H1 (cell line): Measurements from ENCODE around the gene ELAVL2. TPM values are rescaled to one million over a fixed set of nuclear protein-coding genes. Genes with fewer than 3 reads are reported as not detected.

Experiments used
- CTCF ChIA-PET: fragments of 300-600 bp; sonication (Branson Sonifier 250); formaldehyde crosslinking; loops from one replicate; lab custom pipeline; 2021; ENCODE audit not compliant: partially characterized antibody; lab: Charles Lee
- POLR2A ChIA-PET: fragments of 300-600 bp; sonication (Branson Sonifier 250); formaldehyde crosslinking; loops from one replicate; lab custom pipeline; 2021; ENCODE audit warnings: inconsistent platforms; ENCODE audit not compliant: partially characterized antibody; lab: Charles Lee
- DNase-seq, 2 experiments: peaks; one replicate each; pipeline versions ENCODE4 v3.0.0 to v3.0.0-alpha.2; 2010 to 2022; ENCODE audit warnings: low spot score in 2 of 2, low read depth in 1 of 2, mixed read lengths in 1 of 2
- FAIRE-seq: peaks from 2 replicates; lab custom pipeline; 2011; peaks lifted over from hg19 to GRCh38; lab: Jason Lieb, UNC
- H2AFZ ChIP-seq: 2 replicates; pipeline ENCODE4 v1.8.1; 2012; ENCODE audit warnings: low read length, inconsistent platforms
- H2AK5ac ChIP-seq: 2 replicates; pipeline ENCODE4 v1.6.1; 2013; ENCODE audit warnings: low read depth, low read length
- H2BK120ac ChIP-seq: replicated peaks from 2 replicates; pipeline ENCODE3; 2013; ENCODE audit warnings: low read depth, low read length, inconsistent platforms
- H2BK12ac ChIP-seq: 2 replicates; pipeline ENCODE4 v1.6.1; 2013; ENCODE audit warnings: low read depth, low read length
- H2BK15ac ChIP-seq: 2 replicates; pipeline ENCODE4 v1.6.1; 2013; ENCODE audit warnings: low read length
- H2BK20ac ChIP-seq: 2 replicates; pipeline ENCODE4 v1.6.1; 2013; ENCODE audit warnings: low read length
- H2BK5ac ChIP-seq: 2 replicates; pipeline ENCODE4 v1.6.1; 2013; ENCODE audit warnings: low read depth, low read length
- H3K14ac ChIP-seq: 2 replicates; pipeline ENCODE4 v1.6.1; 2013; ENCODE audit warnings: inconsistent platforms; ENCODE audit not compliant: insufficient read length
- H3K18ac ChIP-seq: 2 replicates; pipeline ENCODE4 v1.6.1; 2013; ENCODE audit warnings: low read length; ENCODE audit errors: extremely low read depth
- H3K23ac ChIP-seq: 2 replicates; pipeline ENCODE4 v1.6.1; 2013; ENCODE audit warnings: inconsistent platforms; ENCODE audit not compliant: insufficient read length
- H3K23me2 ChIP-seq: 2 replicates; pipeline ENCODE4 v1.6.1; 2013; ENCODE audit warnings: low read depth, low read length
- H3K27ac ChIP-seq: 2 replicates; pipeline ENCODE4 v1.6.1; 2011; ENCODE audit warnings: low read depth, low read length, inconsistent platforms
- H3K27me3 ChIP-seq, 4 experiments: replicated peaks in 1 of 4; 1 replicate in 1 of 4; 2 replicates in 3 of 4; pipeline versions ENCODE4 v1.6.1 to v1.8.1; 2011 to 2013; ENCODE audit warnings: low read length in 3 of 4, mild to moderate bottlenecking in 3 of 4, inconsistent platforms in 2 of 4, mixed read lengths in 2 of 4, moderate library complexity in 1 of 4; ENCODE audit not compliant: control insufficient read depth in 3 of 4, insufficient read depth in 3 of 4; ENCODE audit errors: extremely low read depth in 1 of 4
- H3K36me3 ChIP-seq, 4 experiments: 2 replicates each; pipeline versions ENCODE4 v1.6.1 to v1.8.1; 2011 to 2013; ENCODE audit warnings: mild to moderate bottlenecking in 4 of 4, low read length in 3 of 4, moderate library complexity in 2 of 4, control low read depth in 1 of 4, inconsistent platforms in 1 of 4; ENCODE audit not compliant: insufficient read depth in 4 of 4, control insufficient read depth in 2 of 4
- H3K4ac ChIP-seq: replicated peaks from 2 replicates; pipeline ENCODE3; 2013; ENCODE audit warnings: low read length, low read depth, mixed read lengths, inconsistent platforms; ENCODE audit not compliant: insufficient read length
- H3K4me1 ChIP-seq, 4 experiments: replicated peaks in 1 of 4; 1 replicate in 1 of 4; 2 replicates in 3 of 4; pipeline versions ENCODE4 v1.6.1 to v1.8.1; 2011 to 2013; ENCODE audit warnings: low read length in 3 of 4, inconsistent platforms in 2 of 4, mixed read lengths in 1 of 4; ENCODE audit not compliant: insufficient read depth in 4 of 4, control insufficient read depth in 3 of 4
- H3K4me2 ChIP-seq, 2 experiments: 2 replicates each; pipeline versions ENCODE4 v1.6.1 to v1.8.1; 2011 to 2013; ENCODE audit warnings: low read depth in 2 of 2, low read length in 2 of 2, control low read depth in 1 of 2, inconsistent platforms in 1 of 2, mild to moderate bottlenecking in 1 of 2; ENCODE audit not compliant: insufficient read depth in 1 of 2
- H3K4me3 ChIP-seq, 4 experiments: fragments of 200-600, 300-600 bp in 1 of 4; sonication (generic), shearing (Covaris generic), sonication (Bioruptor Twin) in 1 of 4; 2 replicates each; pipeline versions ENCODE4 v1.5.1 to v1.8.1; 2011 to 2016; ENCODE audit warnings: low read length in 4 of 4, low read depth in 3 of 4, control low read depth in 2 of 4, inconsistent platforms in 2 of 4, mild to moderate bottlenecking in 2 of 4, mixed read lengths in 1 of 4, moderate library complexity in 1 of 4; ENCODE audit not compliant: insufficient read depth in 2 of 4; ENCODE audit errors: extremely low read depth in 1 of 4
- H3K56ac ChIP-seq: replicated peaks from 2 replicates; pipeline ENCODE3; 2013; ENCODE audit warnings: low read depth, mild to moderate bottlenecking, mixed read lengths, low read length, inconsistent platforms; ENCODE audit not compliant: insufficient read length
- H3K79me1 ChIP-seq: 2 replicates; pipeline ENCODE4 v1.6.1; 2013; ENCODE audit warnings: low read depth, low read length, control low read depth
- H3K79me2 ChIP-seq, 2 experiments: 2 replicates each; pipeline versions ENCODE4 v1.6.1 to v1.8.1; 2012 to 2013; ENCODE audit warnings: low read length in 2 of 2, mild to moderate bottlenecking in 2 of 2, inconsistent platforms in 1 of 2; ENCODE audit not compliant: insufficient read depth in 2 of 2, control insufficient read depth in 1 of 2
- H3K9ac ChIP-seq, 4 experiments: replicated peaks in 1 of 4; 1 replicate in 1 of 4; 2 replicates in 3 of 4; pipeline versions ENCODE4 v1.6.1 to v1.8.1; 2011 to 2013; ENCODE audit warnings: low read depth in 3 of 4, low read length in 3 of 4, control low read depth in 2 of 4, mild to moderate bottlenecking in 2 of 4, moderate library complexity in 2 of 4, inconsistent platforms in 1 of 4; ENCODE audit errors: extremely low read depth in 1 of 4
- H3K9me3 ChIP-seq, 2 experiments: 2 replicates each; pipeline versions ENCODE4 v1.6.1 to v1.8.1; 2012 to 2013; ENCODE audit warnings: mild to moderate bottlenecking in 2 of 2, moderate library complexity in 2 of 2, control low read depth in 1 of 2, inconsistent platforms in 1 of 2, low read depth in 1 of 2, low read length in 1 of 2, mixed read lengths in 1 of 2; ENCODE audit not compliant: insufficient read depth in 2 of 2
- H4K20me1 ChIP-seq, 2 experiments: replicated peaks in 1 of 2; 2 replicates each; pipeline versions ENCODE3 to v1.8.1; 2011 to 2013; ENCODE audit warnings: inconsistent platforms in 2 of 2, low read length in 2 of 2, mild to moderate bottlenecking in 1 of 2; ENCODE audit not compliant: insufficient read depth in 2 of 2, control insufficient read depth in 1 of 2
- H4K5ac ChIP-seq: 2 replicates; pipeline ENCODE4 v1.6.1; 2013; ENCODE audit warnings: low read length, low read depth, mixed read lengths, inconsistent platforms; ENCODE audit not compliant: insufficient read length
- H4K8ac ChIP-seq: 2 replicates; pipeline ENCODE4 v1.8.0; 2013; ENCODE audit warnings: mild to moderate bottlenecking, moderate library complexity, low read length, inconsistent platforms; ENCODE audit not compliant: insufficient read depth; ENCODE audit errors: extremely low read depth
- H4K91ac ChIP-seq: replicated peaks from 2 replicates; pipeline ENCODE3; 2013; ENCODE audit warnings: low read length, mixed read lengths, inconsistent platforms; ENCODE audit not compliant: insufficient read length
- ASH2L ChIP-seq: fragments of 200-600, 300-600 bp; sonication (generic); IDR thresholded peaks from one replicate; pipeline ENCODE4 v1.7.1; 2017; ENCODE audit warnings: low read length
- E2F6 ChIP-seq: IDR thresholded peaks from 2 replicates; pipeline ENCODE4 v1.6.1; 2012; ENCODE audit warnings: inconsistent platforms
- EP300 ChIP-seq, 2 experiments: IDR thresholded peaks; 1 replicate in 1 of 2; 2 replicates in 1 of 2; pipeline ENCODE4 v1.6.1; 2011 to 2012; ENCODE audit warnings: low read depth in 2 of 2, low read length in 2 of 2, mild to moderate bottlenecking in 2 of 2, borderline replicate concordance in 1 of 2, inconsistent platforms in 1 of 2, moderate library complexity in 1 of 2
- FOSL1 ChIP-seq: IDR thresholded peaks from 2 replicates; pipeline ENCODE4 v1.6.1; 2011; ENCODE audit warnings: mild to moderate bottlenecking, low read depth, low read length, moderate library complexity; ENCODE audit not compliant: insufficient read depth
- KDM1A ChIP-seq: fragments of 200-600, 300-600 bp; sonication (generic); IDR thresholded peaks from 2 replicates; pipeline ENCODE4 v1.7.1; 2016; ENCODE audit warnings: mild to moderate bottlenecking, low read length, borderline replicate concordance
- MAX ChIP-seq: IDR thresholded peaks from 2 replicates; pipeline ENCODE4 v1.6.1; 2012; ENCODE audit warnings: inconsistent platforms
- POLR2A ChIP-seq, 2 experiments: IDR thresholded peaks; 1 replicate in 1 of 2; 2 replicates in 1 of 2; pipeline ENCODE4 v1.6.1; 2011; ENCODE audit warnings: low read depth in 2 of 2, low read length in 2 of 2, mild to moderate bottlenecking in 2 of 2; ENCODE audit errors: control extremely low read depth in 1 of 2
- POU5F1 ChIP-seq: IDR thresholded peaks from 2 replicates; pipeline ENCODE4 v1.6.1; 2011; ENCODE audit warnings: low read depth, mild to moderate bottlenecking, low read length, moderate library complexity
- RBBP5 ChIP-seq: IDR thresholded peaks from 2 replicates; pipeline ENCODE4 v1.7.1; 2012; ENCODE audit warnings: low read depth, mild to moderate bottlenecking, inconsistent platforms, low read length, moderate library complexity, borderline replicate concordance
- RXRA ChIP-seq: IDR thresholded peaks from 2 replicates; pipeline ENCODE4 v1.6.1; 2011; ENCODE audit warnings: low read depth, mild to moderate bottlenecking, low read length, moderate library complexity; ENCODE audit not compliant: insufficient read depth
- SIN3A ChIP-seq, 2 experiments: IDR thresholded peaks in 1 of 2; conservative IDR thresholded peaks in 1 of 2; 2 replicates each; pipeline ENCODE4 v1.6.1; 2011 to 2012; ENCODE audit warnings: low read length in 2 of 2, improper control_type of control experiment in 1 of 2, low read depth in 1 of 2, mild to moderate bottlenecking in 1 of 2
- TAF7 ChIP-seq: optimal IDR thresholded peaks from 2 replicates; pipeline ENCODE3; 2011; ENCODE audit warnings: low read depth, mild to moderate bottlenecking, inconsistent platforms, low read length, moderate library complexity, borderline replicate concordance
- TBP ChIP-seq: IDR thresholded peaks from 2 replicates; pipeline ENCODE4 v1.6.1; 2011; ENCODE audit warnings: low read depth, low read length, improper control_type of control experiment
- WGBS, 2 experiments: shearing (Covaris generic) in 1 of 2; methylation state at CpG; one replicate each; pipeline versions ENCODE4 v1.1.6 to v1.1.7; 2013 to 2015; ENCODE audit warnings: low lambda C conversion rate in 2 of 2, mixed read lengths in 2 of 2, inconsistent platforms in 1 of 2, low coverage in 1 of 2, missing lambda C conversion rate in 1 of 2; ENCODE audit not compliant: insufficient replicate concordance in 2 of 2, insufficient coverage in 1 of 2, insufficient read length in 1 of 2; ENCODE audit errors: extremely low coverage in 1 of 2, missing lambda C conversion rate in 1 of 2; 5-methylcytosine and 5-hydroxymethylcytosine counted together
- polyA plus RNA-seq, 7 experiments: library from polyadenylated mRNA; depleted of rRNA in 3 of 7; stranded (reverse) in 5 of 7; unstranded in 2 of 7; fragments of >200 nt in 5 of 7; fragments of 200-250 nt in 2 of 7; gene quantifications; 1 replicate in 5 of 7; 2 replicates in 1 of 7; 4 replicates in 1 of 7; pipeline versions ENCODE4 v1.2.1 to v1.2.3, GENCODE V29; 2011 to 2013; ENCODE audit warnings: missing spikeins in 2 of 7, mixed read lengths in 2 of 7
- total RNA-seq: library from RNA; stranded (reverse); fragmentation: NEBNext Ultra II Directional; extraction: Animal tissue kit (Norgen Biotek cat#: 25700); gene quantifications from 2 replicates; pipeline ENCODE4 v1.2.1, GENCODE V29; 2021

ELAVL2 gene
- total and polyA plus RNA-seq, 2 of the 8 experiments (the other 6 are each of a cell fraction or from before 2014, with no cell fraction given) = 4.9 to 21.9 TPM

- Histone ChIP-seq H3K4ac (no peak overlapping the region), H4K5ac (no peak overlapping the region), H2AK5ac (no peak overlapping the region), H2BK120ac (no peak overlapping the region), H3K4me2 (no peak overlapping the region), H3K79me2 (no peaks in the 10 kb centered on the region), H3K9me3 (no peaks in the 10 kb centered on the region), H2BK12ac (no peak overlapping the region), H4K20me1 (peaks cover 0 to 1% of the 10 kb centered on the region in 2 experiments), H3K14ac (no peak overlapping the region), H3K36me3 (no peaks in the 10 kb centered on the region), H3K27me3 (peaks cover 0 to 6% (median under 1%) of the 10 kb centered on the region in 4 experiments; a peak in 3 of 7 replicates), H3K4me1 (peaks cover under 1 to 3% (median under 1%) of the 10 kb centered on the region in 4 experiments; a peak in 3 of 7 replicates), H2BK15ac (no peak overlapping the region), H2BK20ac (no peak overlapping the region), H2AFZ (no peak overlapping the region), H3K56ac (no peak overlapping the region), H3K23ac (no peak overlapping the region), H4K8ac (no peak overlapping the region), H3K9ac (no peak overlapping the region), H3K4me3 (no peak overlapping the region), H2BK5ac (no peak overlapping the region), H3K27ac (no peak overlapping the region), H3K79me1 (no peaks in the 10 kb centered on the region), H3K18ac (no peak overlapping the region), H4K91ac (no peak overlapping the region), H3K23me2 (no peaks in the 10 kb centered on the region)
- CTCF ChIA-PET = no interaction called here
- POLR2A ChIA-PET = interaction anchor here (1.2 kb wide), 2 partner anchors 11 to 16 kb away, joined by 3 to 4 read pairs; partner anchors contain the start of gene ELAVL2
- FAIRE-seq (no peak), DNase-seq (no peak)
- WGBS, 2 experiments = 81% methylated on average over 5 of the region's 5 CpGs; no CpG with 5 or more reads in 1 of the 2 experiments
- TF ChIP-seq RXRA = no peak
- no peak for TF ChIP-seq RBBP5
- no peak for TF ChIP-seq POU5F1
- TF ChIP-seq KDM1A = no peak
- TF ChIP-seq MAX = no peak
- no peak for TF ChIP-seq FOSL1
- TF ChIP-seq TBP = no peak
- no peak for TF ChIP-seq SIN3A (conservative IDR thresholded peaks at IDR 0.05 in 1 of 2, IDR thresholded peaks at IDR 0.05 in 1 of 2; ENCODE audit: low read depth in 1 of 2, low read length in 2 of 2)
- no peak for TF ChIP-seq TAF7
- TF ChIP-seq ASH2L = no peak
- TF ChIP-seq POLR2A (IDR thresholded peaks at IDR 0.05; ENCODE audit: control extremely low read depth in 1 of 2, low read depth in 2 of 2, low read length in 2 of 2) = no peak
- TF ChIP-seq EP300 (IDR thresholded peaks at IDR 0.05; ENCODE audit: borderline replicate concordance in 1 of 2, low read depth in 2 of 2, low read length in 2 of 2) = no peak
- no peak for TF ChIP-seq E2F6
These were observed 11.0 kb upstream of the ELAVL2 start for GRCh38 chr9:23837038-23837437.
